ENCODE measurements around the gene MYO9A.
A peak's percentile ranks its signal among the peaks of the same experiment; 100 is the strongest.

Gene MYO9A

DNA sequence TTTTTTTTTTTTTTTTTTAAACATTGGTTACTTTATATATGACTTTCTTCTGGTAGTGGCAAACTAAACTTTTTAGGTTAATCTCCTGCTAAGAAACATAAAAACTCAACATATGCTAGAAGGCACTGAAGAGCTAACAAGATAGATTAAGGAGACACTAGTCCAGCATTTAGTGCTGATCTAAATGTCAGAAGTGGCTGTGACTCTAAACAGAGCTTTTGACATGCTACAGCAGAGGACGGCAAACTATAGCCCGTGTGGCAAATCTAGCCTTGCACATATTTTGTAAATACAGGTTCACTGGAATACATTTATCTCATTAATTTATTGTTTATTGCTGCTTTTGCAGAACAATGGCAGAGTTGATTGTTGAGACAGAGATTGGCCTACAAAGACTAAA is 287.0 kb downstream of the MYO9A start:
- no peak for DNase-seq

DNA sequence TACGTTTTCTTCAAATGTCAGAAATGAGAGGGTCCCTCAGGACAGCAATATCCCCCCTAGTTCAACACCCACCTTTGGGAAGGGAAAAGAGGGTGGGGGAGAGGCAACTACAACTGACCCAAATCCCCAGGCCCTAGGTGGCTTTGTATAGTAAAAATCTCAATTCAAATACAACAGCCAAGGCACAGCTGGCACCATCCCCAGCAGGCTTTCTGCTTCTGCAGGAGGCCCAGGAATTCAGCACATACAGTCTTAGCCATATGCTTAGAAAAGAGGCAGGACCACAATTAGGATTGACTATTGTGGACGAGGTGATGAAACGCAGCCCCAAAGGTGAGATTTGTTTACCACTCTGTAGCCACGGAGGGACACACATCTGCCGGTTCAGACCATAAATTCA is 291.8 kb downstream of the MYO9A start:
- no peak for DNase-seq

- DNase-seq, result no peak
Observed at GRCh38 chr15:71825021-71825730, 292.8 kb downstream of the MYO9A start.

DNA sequence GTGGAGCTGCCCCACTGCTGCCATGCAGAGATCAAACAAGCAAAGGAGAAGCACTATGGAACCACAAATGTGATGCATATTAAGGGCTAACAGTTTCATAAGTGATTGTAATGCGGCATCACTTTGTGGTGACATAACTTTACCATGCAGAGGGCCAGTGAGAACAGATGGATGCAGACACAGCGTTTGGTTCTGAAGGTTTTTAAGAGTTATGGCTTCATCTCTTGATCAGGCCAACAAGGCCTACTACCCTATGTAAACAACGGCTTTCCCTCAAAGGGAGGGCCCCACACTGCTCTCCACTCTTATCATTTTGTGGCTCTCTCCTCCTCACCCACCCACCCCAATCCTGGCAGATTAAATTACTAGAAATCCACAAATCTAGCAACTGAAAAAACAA is 294.1 kb downstream of the MYO9A start:
- no peak for DNase-seq

DNA sequence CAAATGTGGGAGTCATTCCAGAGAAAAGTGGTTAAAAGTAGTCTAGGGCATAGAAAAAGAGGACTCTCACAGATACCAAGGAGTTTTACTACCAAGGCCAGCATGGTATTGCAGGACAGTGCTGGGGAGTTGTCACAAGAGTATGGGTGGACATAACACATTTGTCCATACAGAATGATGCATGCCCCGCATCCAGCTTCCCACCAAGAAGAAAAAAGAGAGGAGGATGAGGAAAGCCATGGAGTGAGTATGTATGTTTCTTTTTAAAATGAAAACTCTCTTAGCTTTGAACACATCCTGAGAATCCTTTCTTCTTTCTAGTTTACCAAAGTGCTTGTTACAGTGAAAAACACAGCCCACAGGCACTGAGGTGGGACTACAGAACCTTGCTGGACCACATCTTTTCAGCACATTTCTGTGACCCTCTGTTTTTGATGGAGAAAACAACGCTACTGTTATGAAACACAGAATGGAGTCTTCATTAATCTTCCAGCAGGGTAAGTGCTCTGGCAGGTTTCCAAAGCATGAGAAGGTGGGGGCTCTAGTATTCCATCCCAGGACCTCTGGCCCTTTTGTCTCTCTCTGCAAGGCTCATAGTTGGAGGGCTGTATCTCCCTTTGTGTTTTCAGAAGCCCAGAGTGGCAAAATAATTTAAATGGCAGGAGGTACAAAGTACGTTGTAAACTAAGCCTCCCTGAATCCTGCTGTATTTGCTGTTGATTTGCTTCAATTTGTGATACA is 294.9 kb downstream of the MYO9A start:
- no peak for DNase-seq

DNA sequence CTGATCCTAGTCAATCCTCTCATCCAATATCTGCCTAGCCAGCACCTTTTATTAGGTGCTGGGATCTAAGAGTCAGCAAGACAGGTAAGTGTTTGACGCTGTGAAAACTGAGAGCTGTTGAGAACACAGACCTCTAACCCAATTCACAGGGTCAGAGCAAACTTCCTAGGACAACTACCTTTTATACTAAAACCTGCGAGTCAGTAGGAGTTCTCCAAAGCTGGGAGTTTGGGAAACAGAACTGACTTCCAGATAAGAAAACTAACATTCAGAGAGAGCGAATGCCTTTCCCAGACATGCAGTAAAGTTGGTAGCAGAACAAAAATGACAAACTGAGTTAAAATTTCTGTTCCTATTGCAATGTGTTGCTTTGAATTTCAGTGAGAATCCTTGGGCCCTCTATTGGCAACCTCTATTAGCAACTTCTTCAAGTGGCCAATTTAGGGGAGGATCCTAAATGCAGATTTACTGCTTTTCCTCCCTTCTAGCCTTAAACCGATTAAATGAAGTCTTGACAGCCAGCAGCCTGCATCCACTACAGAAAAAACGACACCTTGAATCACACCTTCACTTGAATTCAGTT is 296.3 kb downstream of the MYO9A start:
- DNase-seq, result no peak

GRCh38 chr15:71820127-71820526 is 297.8 kb downstream of the MYO9A start:
- no peak for DNase-seq

- DNase-seq, result no peak
Observed at GRCh38 chr15:71817351-71817750, 300.6 kb downstream of the MYO9A start.

DNA sequence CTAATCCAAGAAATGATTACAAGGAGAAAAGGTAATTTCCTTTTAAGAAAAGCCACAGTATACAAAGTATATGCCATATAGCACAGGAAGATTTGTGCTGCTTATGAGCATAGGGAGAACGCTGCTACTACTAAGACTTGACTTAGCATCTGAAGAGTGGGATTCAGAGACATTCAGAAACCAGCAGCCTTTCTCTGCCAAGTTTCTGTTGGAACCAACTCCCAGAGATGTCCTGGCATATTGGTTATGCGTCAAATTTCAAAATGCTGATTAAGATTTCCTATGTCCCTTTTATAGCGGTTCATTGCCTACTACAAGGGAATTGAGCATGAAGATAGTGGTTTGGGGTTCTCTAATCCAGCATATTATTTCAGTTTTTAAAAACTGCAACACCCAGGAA is 302.6 kb downstream of the MYO9A start:
- DNase-seq, result no peak

GRCh38 chr15:71813723-71814470 is 304.1 kb downstream of the MYO9A start:
- no peak for DNase-seq

DNA sequence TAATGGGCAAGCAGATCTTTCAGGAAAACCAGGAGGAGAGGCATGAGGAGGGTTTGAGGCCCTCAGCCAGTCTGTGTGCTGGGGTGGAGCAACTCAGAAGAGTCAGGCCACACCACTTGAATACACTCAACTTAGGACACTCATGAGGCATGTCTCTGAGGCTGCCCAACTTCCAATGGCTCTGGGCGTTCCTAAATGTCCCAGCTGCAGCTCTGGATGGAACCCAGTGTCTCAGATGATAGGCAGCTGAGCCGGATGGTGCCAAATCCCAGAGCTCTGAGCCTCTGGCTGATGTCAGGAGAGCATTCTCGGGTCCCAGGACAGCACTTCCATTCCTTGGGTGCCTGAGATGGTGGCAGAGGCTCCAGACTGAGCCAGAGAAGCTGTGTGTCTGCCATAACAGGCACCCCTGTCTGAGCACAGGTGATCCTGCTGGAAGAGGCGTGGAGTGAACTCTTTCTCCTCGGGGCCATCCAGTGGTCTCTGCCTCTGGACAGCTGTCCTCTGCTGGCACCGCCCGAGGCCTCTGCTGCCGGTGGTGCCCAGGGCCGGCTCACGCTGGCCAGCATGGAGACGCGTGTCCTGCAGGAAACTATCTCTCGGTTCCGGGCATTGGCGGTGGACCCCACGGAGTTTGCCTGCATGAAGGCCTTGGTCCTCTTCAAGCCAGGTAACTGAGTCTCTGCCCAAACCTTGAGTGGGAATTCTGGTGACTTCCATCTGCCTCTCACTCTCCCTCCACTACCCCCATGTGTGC is 304.8 kb downstream of the MYO9A start:
- no peak for DNase-seq

GRCh38 chr15:71811752-71812735 is 305.9 kb downstream of the MYO9A start:
- no peak for DNase-seq

DNA sequence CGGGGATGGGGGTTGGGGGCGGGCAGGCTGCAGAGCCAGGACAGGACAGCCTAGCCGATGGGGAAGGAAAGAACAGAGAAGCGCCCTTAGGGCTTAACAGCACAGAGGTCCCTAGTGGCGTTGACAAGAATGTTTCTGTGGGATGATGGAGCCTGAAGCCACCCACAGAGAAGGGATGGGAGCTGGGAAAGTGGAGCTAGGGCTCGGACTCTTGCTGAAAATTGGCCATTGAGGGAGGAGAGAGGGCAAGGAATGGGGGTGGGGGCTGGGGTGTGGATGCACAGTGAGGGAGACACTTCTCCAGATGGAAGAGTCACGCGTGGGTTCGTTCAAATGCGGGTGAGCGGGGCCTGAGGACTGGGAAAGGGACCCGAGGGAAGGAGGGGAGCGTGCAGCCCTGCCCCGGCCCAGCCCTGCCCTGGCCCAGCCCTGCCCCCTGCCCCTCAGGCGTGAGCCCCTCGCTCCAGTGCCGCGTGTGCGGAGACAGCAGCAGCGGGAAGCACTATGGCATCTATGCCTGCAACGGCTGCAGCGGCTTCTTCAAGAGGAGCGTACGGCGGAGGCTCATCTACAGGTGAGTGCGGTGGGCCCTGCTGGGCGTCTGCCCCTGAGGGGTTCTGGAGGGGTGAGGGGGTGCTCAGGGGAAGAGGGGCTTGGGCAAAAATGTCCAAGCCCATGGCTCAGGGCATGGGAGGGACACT is 306.8 kb downstream of the MYO9A start:
- DNase-seq, result peak in 1 of 2 experiments; percentile 18

DNA sequence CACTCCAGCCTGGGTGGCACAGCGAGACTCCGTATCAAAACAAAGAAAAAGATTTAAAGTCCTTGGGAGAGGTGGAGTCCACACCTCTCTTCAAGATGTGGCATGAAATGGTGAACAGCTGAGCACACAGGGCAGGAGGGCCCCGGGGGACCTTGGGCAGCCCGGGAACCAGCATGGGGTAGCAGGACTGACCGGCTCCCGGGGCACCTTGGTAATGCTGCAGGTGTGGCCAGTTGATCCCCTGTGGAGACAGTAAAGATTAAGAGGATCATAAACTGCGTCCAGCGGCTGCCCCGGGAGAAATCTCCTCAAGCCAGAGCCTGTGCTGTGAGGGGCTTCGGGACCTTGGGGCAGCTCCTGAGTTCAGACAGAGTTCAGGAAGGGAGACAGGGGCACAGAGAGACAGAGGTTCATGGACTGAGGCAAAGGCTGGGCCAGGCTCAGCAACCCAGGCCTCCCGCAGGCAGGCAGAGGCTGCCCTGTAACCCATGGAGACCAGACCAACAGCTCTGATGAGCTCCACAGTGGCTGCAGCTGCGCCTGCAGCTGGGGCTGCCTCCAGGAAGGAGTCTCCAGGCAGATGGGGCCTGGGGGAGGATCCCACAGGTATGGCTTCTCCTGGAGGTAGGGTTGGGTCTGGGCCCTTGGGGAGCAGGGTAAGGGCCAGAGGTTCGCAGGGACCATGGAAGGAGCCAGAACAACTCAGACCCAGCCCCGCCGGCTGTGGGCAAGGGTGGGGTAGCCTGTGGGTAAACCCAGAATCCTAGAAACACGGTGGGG is 307.5 kb downstream of the MYO9A start, which contains the start of gene NR2E3:
Gene NR2E3, plus strand, starts transcription at position 299 of the 780 bp plus-strand sequence. Its CDS starts 190 bp downstream, at position 489.
- no peak for DNase-seq

GRCh38 chr15:71809346-71809745 is 308.6 kb downstream of the MYO9A start:
- DNase-seq, result no peak

DNA sequence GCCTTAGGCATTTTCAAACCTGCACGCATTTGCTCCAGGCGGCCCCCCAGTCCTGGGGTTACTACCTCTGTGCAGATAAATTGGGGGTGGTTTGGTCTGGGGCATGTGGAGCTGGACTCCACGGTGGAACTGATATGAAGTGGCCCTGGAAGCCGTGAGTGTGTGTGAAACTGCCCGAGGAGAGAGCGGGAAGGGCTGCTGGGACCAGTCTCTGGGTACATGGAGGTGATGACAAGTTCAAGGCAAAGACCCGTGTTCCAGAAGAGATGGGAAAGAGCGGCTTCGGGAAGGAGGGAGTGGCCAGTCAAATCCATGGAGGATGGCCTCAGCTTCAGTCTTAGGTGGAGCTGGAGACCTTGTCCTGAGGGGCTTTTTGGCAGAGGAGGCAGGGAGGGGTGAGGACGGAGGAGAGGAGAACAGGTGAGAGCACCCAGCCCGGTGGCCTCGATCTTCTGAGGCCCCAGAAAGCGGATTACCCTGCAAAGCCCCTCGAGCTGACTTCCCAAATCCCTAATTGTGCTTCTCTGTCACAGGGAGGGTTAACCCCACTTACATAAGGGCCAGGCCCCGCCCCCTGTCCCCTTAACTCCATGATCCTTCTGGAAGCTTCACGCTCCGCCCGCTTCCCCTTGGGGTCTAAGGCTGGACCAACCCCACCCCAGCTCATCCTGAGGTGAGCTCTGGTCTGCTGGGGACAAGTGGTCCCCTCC is 309.5 kb downstream of the MYO9A start:
- no peak for DNase-seq

GRCh38 chr15:71807691-71808091 is 310.3 kb downstream of the MYO9A start:
- no peak for DNase-seq

DNA sequence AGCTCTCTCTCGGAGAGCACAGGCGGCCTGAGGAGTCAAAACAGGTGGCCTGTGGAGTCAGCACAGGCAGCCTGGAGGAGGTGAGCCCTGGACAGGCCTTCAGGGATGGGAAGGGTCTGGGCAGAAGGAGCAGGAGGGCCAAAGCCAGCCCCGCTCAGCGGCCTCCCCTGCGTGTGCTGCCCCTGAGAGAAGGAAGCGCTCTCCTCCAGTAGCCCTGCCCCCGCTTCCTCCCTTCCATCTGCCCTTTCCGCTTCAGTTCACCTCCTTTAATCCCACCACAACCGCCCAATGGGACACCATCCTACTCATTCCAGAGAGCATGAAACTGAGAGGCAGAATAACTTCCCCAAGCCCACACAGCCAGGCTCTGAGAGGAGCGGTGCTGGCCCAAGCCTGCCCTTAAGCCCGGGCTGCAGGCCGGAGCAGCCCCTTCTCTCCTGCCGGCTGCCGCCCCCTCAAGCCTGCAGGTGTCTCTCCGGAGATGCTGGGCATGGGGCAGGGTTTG is 310.8 kb downstream of the MYO9A start:
- DNase-seq, result no peak

GRCh38 chr15:71806452-71806931 is 311.5 kb downstream of the MYO9A start:
- no peak for DNase-seq

All from NCI-H526 (cell line).